ENCODE data around the gene FADS2. TPM values are rescaled to one million over a fixed set of nuclear protein-coding genes. Genes with fewer than 3 reads are reported as not detected.

FADS2 gene
- polyA plus RNA-seq, 2 of the 4 experiments (the other 2 are of a cell fraction) = 215 to 391 TPM

- no peak for FAIRE-seq
- H3K4me3 ChIP-seq = no peak overlapping the region
- 88% methylated on average over 11 of the region's 14 CpGs for WGBS (ENCODE audit: missing lambda C conversion rate)
- peaks cover 18% of the 10 kb centered on the region for H3K4me1 ChIP-seq
- no peaks in the 10 kb centered on the region for H3K9me3 ChIP-seq
- no peak overlapping the region for H3K27ac ChIP-seq
- CTCF ChIA-PET = interaction anchor here (0.6 to 14.3 kb wide), 7 partner anchors 17 to 239 kb away, joined by 3 to 220 read pairs (median 54); partner anchors contain the start of gene FADS3
- no peak for TF ChIP-seq EP300 (IDR thresholded peaks at IDR 0.05)
- no peak for TF ChIP-seq REST (IDR thresholded peaks at IDR 0.05)
- no peak for TF ChIP-seq EHMT2 (IDR thresholded peaks at IDR 0.05; ENCODE audit: low read depth)
- TF ChIP-seq ZFP36 (IDR thresholded peaks at IDR 0.05; ENCODE audit: borderline replicate concordance, partially characterized antibody) = no peak
- no peak for TF ChIP-seq ZSCAN20 (CRISPR knock-in tag; IDR thresholded peaks at IDR 0.05)
- no peak for TF ChIP-seq HOXB5 (CRISPR knock-in tag; IDR thresholded peaks at IDR 0.05)
- TF ChIP-seq BCL3 (IDR thresholded peaks at IDR 0.05) = no peak
- TF ChIP-seq MAZ (IDR thresholded peaks at IDR 0.05; ENCODE audit: borderline replicate concordance, low read depth, low read length) = no peak
- TF ChIP-seq E2F6 (IDR thresholded peaks at IDR 0.05; ENCODE audit: borderline replicate concordance, low read depth) = no peak
- ATAC-seq = no peak
- no peak overlapping the region for H3K4me2 ChIP-seq
- POLR2A ChIA-PET = no interaction called here
- DNase-seq (ENCODE audit: low read depth in 1 of 2, low spot score in 1 of 2) = no peak
Observed at GRCh38 chr11:61868571-61869428, 40.7 kb downstream of the FADS2 start.

GRCh38 chr11:61869429-61869707 is 41.3 kb downstream of the FADS2 start:
- FAIRE-seq (no peak), DNase-seq (ENCODE audit: low read depth in 1 of 2, low spot score in 1 of 2) (no peak), ATAC-seq (no peak)
- Histone ChIP-seq H3K4me2 (no peak overlapping the region), H3K9me3 (no peaks in the 10 kb centered on the region), H3K4me1 (peaks cover 24% of the 10 kb centered on the region), H3K27ac (no peak overlapping the region), H3K4me3 (no peak overlapping the region)
- ChIA-PET POLR2A (interaction anchor here (0.7 to 1.2 kb wide), 2 partner anchors 41 to 42 kb away, joined by 4 to 5 read pairs; no protein-coding TSS in a partner anchor), CTCF (interaction anchor here (0.6 to 14.3 kb wide), 9 partner anchors 17 to 238 kb away, joined by 3 to 220 read pairs (median 54); partner anchors contain the start of gene FADS3)
- WGBS (ENCODE audit: missing lambda C conversion rate) = 66% methylated on average over 4 of the region's 4 CpGs
- TF ChIP-seq SMC3 (IDR thresholded peaks at IDR 0.05) (no peak), MYC (IDR thresholded peaks at IDR 0.05; ENCODE audit: borderline replicate concordance, low read length) (no peak)

GRCh38 chr11:61869708-61870451 is 41.8 kb downstream of the FADS2 start:
- CTCF ChIA-PET = interaction anchor here (0.6 to 14.3 kb wide), 23 partner anchors 7 to 241 kb away, joined by 3 to 220 read pairs (median 4); partner anchors contain the start of genes BEST1, FADS1 and FADS3
- POLR2A ChIA-PET = interaction anchor here (0.7 to 1.2 kb wide), 3 partner anchors 41 to 93 kb away, joined by 3 to 5 read pairs (median 4); no protein-coding TSS in a partner anchor
- WGBS (ENCODE audit: missing lambda C conversion rate) = 86% methylated on average over 20 of the region's 21 CpGs
- peaks cover 29% of the 10 kb centered on the region for H3K4me1 ChIP-seq
- no peak overlapping the region for H3K4me2 ChIP-seq
- FAIRE-seq (no peak), DNase-seq (ENCODE audit: low read depth in 1 of 2, low spot score in 1 of 2) (no peak), ATAC-seq (peak in 1 of 2 experiments; percentile 5; a peak in 2 of 6 replicates)
- H3K9me3 ChIP-seq = no peaks in the 10 kb centered on the region
- H3K4me3 ChIP-seq = no peak overlapping the region
- H3K27ac ChIP-seq = no peak overlapping the region
- no peak for TF ChIP-seq CBX2 (IDR thresholded peaks at IDR 0.05; ENCODE audit: borderline replicate concordance, low read depth)
- no peak for TF ChIP-seq ZSCAN20 (CRISPR knock-in tag; IDR thresholded peaks at IDR 0.05)
- no peak for TF ChIP-seq NFE2L2 (conservative IDR thresholded peaks at IDR 0.05; ENCODE audit: low read length)
- TF ChIP-seq TFCP2L1 (CRISPR knock-in tag; IDR thresholded peaks at IDR 0.05) = no peak
- TF ChIP-seq ATOH8 (CRISPR knock-in tag; IDR thresholded peaks at IDR 0.05; ENCODE audit: low read depth) = no peak
- no peak for TF ChIP-seq ESRRA (IDR thresholded peaks at IDR 0.05; ENCODE audit: borderline replicate concordance, low read length)

Measured in A549 (cell line).